SK-N-SH (cell line): ENCODE measurements around the gene SLC35F1. TPM values are rescaled to one million over a fixed set of nuclear protein-coding genes. Genes with fewer than 3 reads are reported as not detected.

ENCODE experiments used
- CTCF ChIA-PET: fragments of 300-600, 350-600 bp; formaldehyde crosslinking; extraction: SDS; loops from one replicate; lab custom pipeline; 2021; lab: Yijun Ruan, JAX
- POLR2A ChIA-PET: fragments of 350-600 bp; sonication (Branson Sonifier 250); formaldehyde crosslinking; extraction: SDS; loops from one replicate; lab custom pipeline; 2020; ENCODE audit warnings: antibody characterized with exemption, inconsistent platforms; lab: Yijun Ruan, JAX
- DNase-seq: peaks from one replicate; pipeline ENCODE4 v3.0.0; 2012
- H2AFZ ChIP-seq: fragments of 200-600 bp; sonication (generic); 2 replicates; pipeline ENCODE4 v1.8.1; 2016; ENCODE audit warnings: antibody characterized with exemption, mild to moderate bottlenecking, low read depth
- H3F3A ChIP-seq: fragments of 200-600 bp; sonication (generic); replicated peaks from 2 replicates; pipeline ENCODE3; 2016; ENCODE audit warnings: antibody characterized with exemption, mild to moderate bottlenecking; ENCODE audit not compliant: insufficient read depth
- H3K27ac ChIP-seq, 2 experiments: fragments of 200-500 bp in 1 of 2; fragments of 200-600 bp in 1 of 2; sonication (Bioruptor generic) in 1 of 2; sonication (generic), shearing (Covaris generic) in 1 of 2; 2 replicates each; pipeline versions ENCODE4 v1.5.1 to v1.6.1; 2014 to 2016; ENCODE audit warnings: low read depth in 2 of 2, inconsistent platforms in 1 of 2, low read length in 1 of 2, mild to moderate bottlenecking in 1 of 2, mixed read lengths in 1 of 2
- H3K27me3 ChIP-seq: fragments of 200-600 bp; sonication (generic), shearing (Covaris generic); 2 replicates; pipeline ENCODE4 v1.6.1; 2016; ENCODE audit warnings: mixed run types; ENCODE audit not compliant: insufficient read depth
- H3K36me3 ChIP-seq, 2 experiments: fragments of 200-500 bp in 1 of 2; fragments of 200-600 bp in 1 of 2; sonication (Bioruptor generic) in 1 of 2; sonication (generic) in 1 of 2; replicated peaks in 1 of 2; 2 replicates each; pipeline versions ENCODE3 to v1.5.1; 2014 to 2016; ENCODE audit warnings: low read length in 1 of 2, mild to moderate bottlenecking in 1 of 2; ENCODE audit not compliant: insufficient read depth in 2 of 2, control insufficient read depth in 1 of 2
- H3K4me1 ChIP-seq, 2 experiments: fragments of 200-500 bp in 1 of 2; fragments of 200-600 bp in 1 of 2; sonication (Bioruptor generic) in 1 of 2; sonication (generic), shearing (Covaris generic) in 1 of 2; 2 replicates each; pipeline versions ENCODE4 v1.5.1 to v1.6.1; 2014 to 2016; ENCODE audit warnings: low read depth in 1 of 2, low read length in 1 of 2, mixed run types in 1 of 2; ENCODE audit not compliant: insufficient read depth in 2 of 2, control insufficient read depth in 1 of 2
- H3K4me2 ChIP-seq: fragments of 200-600 bp; sonication (generic), shearing (Covaris generic); 2 replicates; pipeline ENCODE4 v1.6.1; 2017; ENCODE audit warnings: mixed run types
- H3K4me3 ChIP-seq, 2 experiments: fragments of 200-500 bp in 1 of 2; fragments of 200-600 bp in 1 of 2; sonication (Bioruptor generic) in 1 of 2; sonication (generic), shearing (Covaris generic) in 1 of 2; 2 replicates each; pipeline versions ENCODE4 v1.5.1 to v1.8.1; 2014 to 2016; ENCODE audit warnings: low read depth in 2 of 2, inconsistent platforms in 1 of 2, low read length in 1 of 2, mild to moderate bottlenecking in 1 of 2, mixed read lengths in 1 of 2, moderate library complexity in 1 of 2
- H3K79me2 ChIP-seq: fragments of 200-600 bp; sonication (generic); 2 replicates; pipeline ENCODE4 v1.8.1; 2017; ENCODE audit warnings: mild to moderate bottlenecking; ENCODE audit not compliant: insufficient read depth
- H3K9ac ChIP-seq: fragments of 200-600 bp; sonication (generic); 2 replicates; pipeline ENCODE4 v1.6.1; 2017; ENCODE audit warnings: mixed run types
- H3K9me2 ChIP-seq: fragments of 200-600 bp; sonication (generic); 2 replicates; pipeline ENCODE4 v1.6.1; 2017; ENCODE audit warnings: mixed run types
- H3K9me3 ChIP-seq: fragments of 200-600 bp; sonication (generic); 2 replicates; pipeline ENCODE4 v1.6.1; 2017; ENCODE audit warnings: mixed run types, mild to moderate bottlenecking, moderate library complexity
- H4K20me1 ChIP-seq: fragments of 200-600 bp; sonication (generic); 2 replicates; pipeline ENCODE4 v1.6.1; 2017; ENCODE audit warnings: mild to moderate bottlenecking, mixed run types; ENCODE audit not compliant: insufficient read depth
- CHD2 ChIP-seq: fragments of 150-350 bp; IDR thresholded peaks from 2 replicates; pipeline ENCODE4 v1.6.1; 2018; ENCODE audit warnings: low read length; ENCODE audit not compliant: partially characterized antibody
- MXI1 ChIP-seq: IDR thresholded peaks from 2 replicates; pipeline ENCODE4 v1.6.1; 2012; ENCODE audit warnings: mild to moderate bottlenecking, low read depth, low read length, improper control_type of control experiment
- NFIC ChIP-seq: IDR thresholded peaks from 2 replicates; pipeline ENCODE4 v1.4.0; 2012; ENCODE audit warnings: borderline replicate concordance
- RFX5 ChIP-seq: IDR thresholded peaks from 2 replicates; pipeline ENCODE4 v1.6.1; 2012; ENCODE audit warnings: mild to moderate bottlenecking, improper control_type of control experiment, low read length
- SIN3A ChIP-seq: IDR thresholded peaks from 2 replicates; pipeline ENCODE4 v1.6.1; 2012; ENCODE audit warnings: low read depth, mild to moderate bottlenecking, low read length, moderate library complexity, borderline replicate concordance
- USF2 ChIP-seq: fragments of 150-350 bp; IDR thresholded peaks from 2 replicates; pipeline ENCODE4 v1.6.1; 2017; ENCODE audit warnings: antibody characterized with exemption, low read length, low read depth, borderline replicate concordance
- WGBS: methylation state at CpG from one replicate; pipeline ENCODE4 v1.1.6; 2017; ENCODE audit warnings: low lambda C conversion rate; 5-methylcytosine and 5-hydroxymethylcytosine counted together
- polyA plus RNA-seq, 3 experiments: library from polyadenylated mRNA; depleted of rRNA; stranded (reverse); fragments of >200 nt; gene quantifications; 2 replicates each; pipeline ENCODE4 v1.2.3, GENCODE V29; 2012
- TF ChIP-seq, protein P1 (sequence below): fragments of 200-600 bp; sonication (generic); IDR thresholded peaks from 2 replicates; pipeline ENCODE4 v1.6.1; 2017; ENCODE audit warnings: antibody characterized with exemption, mild to moderate bottlenecking, moderate library complexity
- TF ChIP-seq, protein P2 (sequence below): fragments of 150-350 bp; IDR thresholded peaks from 2 replicates; pipeline ENCODE4 v1.6.1; 2016; ENCODE audit warnings: mild to moderate bottlenecking, low read depth, low read length
- TF ChIP-seq, protein P3 (sequence below): IDR thresholded peaks from 2 replicates; pipeline ENCODE4; 2012

SLC35F1 gene
- polyA plus RNA-seq, 1 of the 3 experiments (the other 2 are of a cell fraction) = under 0.01 TPM

GRCh38 chr6:118320652-118321051 lies 413.6 kb downstream of the SLC35F1 start (continued):
- TF ChIP-seq USF2 (no peak), CHD2 (no peak), MXI1 (no peak)
- TF ChIP-seq, all 33 proteins: peak for 0

GRCh38 chr6:118324116-118324515 lies 417.1 kb downstream of the SLC35F1 start:
- Histone ChIP-seq H3K4me1 (no peaks in the 10 kb centered on the region), H3K9me3 (no peaks in the 10 kb centered on the region), H3K4me3 (no peak overlapping the region), H3K9me2 (no peaks in the 10 kb centered on the region), H3K27me3 (no peaks in the 10 kb centered on the region), H4K20me1 (no peaks in the 10 kb centered on the region), H3K36me3 (no peaks in the 10 kb centered on the region), H3F3A (no peaks in the 10 kb centered on the region), H3K79me2 (no peaks in the 10 kb centered on the region), H3K9ac (no peak overlapping the region), H2AFZ (no peak overlapping the region), H3K27ac (no peak overlapping the region), H3K4me2 (no peak overlapping the region)
- no peak for DNase-seq
- 34% methylated on average over 5 of the region's 5 CpGs for WGBS
- TF ChIP-seq, protein P1, sequence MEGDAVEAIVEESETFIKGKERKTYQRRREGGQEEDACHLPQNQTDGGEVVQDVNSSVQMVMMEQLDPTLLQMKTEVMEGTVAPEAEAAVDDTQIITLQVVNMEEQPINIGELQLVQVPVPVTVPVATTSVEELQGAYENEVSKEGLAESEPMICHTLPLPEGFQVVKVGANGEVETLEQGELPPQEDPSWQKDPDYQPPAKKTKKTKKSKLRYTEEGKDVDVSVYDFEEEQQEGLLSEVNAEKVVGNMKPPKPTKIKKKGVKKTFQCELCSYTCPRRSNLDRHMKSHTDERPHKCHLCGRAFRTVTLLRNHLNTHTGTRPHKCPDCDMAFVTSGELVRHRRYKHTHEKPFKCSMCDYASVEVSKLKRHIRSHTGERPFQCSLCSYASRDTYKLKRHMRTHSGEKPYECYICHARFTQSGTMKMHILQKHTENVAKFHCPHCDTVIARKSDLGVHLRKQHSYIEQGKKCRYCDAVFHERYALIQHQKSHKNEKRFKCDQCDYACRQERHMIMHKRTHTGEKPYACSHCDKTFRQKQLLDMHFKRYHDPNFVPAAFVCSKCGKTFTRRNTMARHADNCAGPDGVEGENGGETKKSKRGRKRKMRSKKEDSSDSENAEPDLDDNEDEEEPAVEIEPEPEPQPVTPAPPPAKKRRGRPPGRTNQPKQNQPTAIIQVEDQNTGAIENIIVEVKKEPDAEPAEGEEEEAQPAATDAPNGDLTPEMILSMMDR = no peak
- TF ChIP-seq RFX5 (no peak), NFIC (no peak), SIN3A (no peak)
- TF ChIP-seq, protein P2, sequence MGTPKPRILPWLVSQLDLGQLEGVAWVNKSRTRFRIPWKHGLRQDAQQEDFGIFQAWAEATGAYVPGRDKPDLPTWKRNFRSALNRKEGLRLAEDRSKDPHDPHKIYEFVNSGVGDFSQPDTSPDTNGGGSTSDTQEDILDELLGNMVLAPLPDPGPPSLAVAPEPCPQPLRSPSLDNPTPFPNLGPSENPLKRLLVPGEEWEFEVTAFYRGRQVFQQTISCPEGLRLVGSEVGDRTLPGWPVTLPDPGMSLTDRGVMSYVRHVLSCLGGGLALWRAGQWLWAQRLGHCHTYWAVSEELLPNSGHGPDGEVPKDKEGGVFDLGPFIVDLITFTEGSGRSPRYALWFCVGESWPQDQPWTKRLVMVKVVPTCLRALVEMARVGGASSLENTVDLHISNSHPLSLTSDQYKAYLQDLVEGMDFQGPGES = no peak
- TF ChIP-seq, protein P3, sequence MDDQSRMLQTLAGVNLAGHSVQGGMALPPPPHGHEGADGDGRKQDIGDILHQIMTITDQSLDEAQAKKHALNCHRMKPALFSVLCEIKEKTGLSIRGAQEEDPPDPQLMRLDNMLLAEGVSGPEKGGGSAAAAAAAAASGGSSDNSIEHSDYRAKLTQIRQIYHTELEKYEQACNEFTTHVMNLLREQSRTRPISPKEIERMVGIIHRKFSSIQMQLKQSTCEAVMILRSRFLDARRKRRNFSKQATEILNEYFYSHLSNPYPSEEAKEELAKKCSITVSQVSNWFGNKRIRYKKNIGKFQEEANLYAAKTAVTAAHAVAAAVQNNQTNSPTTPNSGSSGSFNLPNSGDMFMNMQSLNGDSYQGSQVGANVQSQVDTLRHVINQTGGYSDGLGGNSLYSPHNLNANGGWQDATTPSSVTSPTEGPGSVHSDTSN = no peak
- ChIA-PET CTCF (interaction anchor here (1.2 kb wide), 1 partner anchor 9 kb away, joined by 3 read pairs; no protein-coding TSS in a partner anchor), POLR2A (no interaction called here)
